Measurements from ENCODE around the gene B3GNT3. TPM values are rescaled to one million over a fixed set of nuclear protein-coding genes. Genes with fewer than 3 reads are reported as not detected.

Gene B3GNT3, protein sequence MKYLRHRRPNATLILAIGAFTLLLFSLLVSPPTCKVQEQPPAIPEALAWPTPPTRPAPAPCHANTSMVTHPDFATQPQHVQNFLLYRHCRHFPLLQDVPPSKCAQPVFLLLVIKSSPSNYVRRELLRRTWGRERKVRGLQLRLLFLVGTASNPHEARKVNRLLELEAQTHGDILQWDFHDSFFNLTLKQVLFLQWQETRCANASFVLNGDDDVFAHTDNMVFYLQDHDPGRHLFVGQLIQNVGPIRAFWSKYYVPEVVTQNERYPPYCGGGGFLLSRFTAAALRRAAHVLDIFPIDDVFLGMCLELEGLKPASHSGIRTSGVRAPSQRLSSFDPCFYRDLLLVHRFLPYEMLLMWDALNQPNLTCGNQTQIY
- not detected for total RNA-seq
- long read RNA-seq, result 0 reads

DNA sequence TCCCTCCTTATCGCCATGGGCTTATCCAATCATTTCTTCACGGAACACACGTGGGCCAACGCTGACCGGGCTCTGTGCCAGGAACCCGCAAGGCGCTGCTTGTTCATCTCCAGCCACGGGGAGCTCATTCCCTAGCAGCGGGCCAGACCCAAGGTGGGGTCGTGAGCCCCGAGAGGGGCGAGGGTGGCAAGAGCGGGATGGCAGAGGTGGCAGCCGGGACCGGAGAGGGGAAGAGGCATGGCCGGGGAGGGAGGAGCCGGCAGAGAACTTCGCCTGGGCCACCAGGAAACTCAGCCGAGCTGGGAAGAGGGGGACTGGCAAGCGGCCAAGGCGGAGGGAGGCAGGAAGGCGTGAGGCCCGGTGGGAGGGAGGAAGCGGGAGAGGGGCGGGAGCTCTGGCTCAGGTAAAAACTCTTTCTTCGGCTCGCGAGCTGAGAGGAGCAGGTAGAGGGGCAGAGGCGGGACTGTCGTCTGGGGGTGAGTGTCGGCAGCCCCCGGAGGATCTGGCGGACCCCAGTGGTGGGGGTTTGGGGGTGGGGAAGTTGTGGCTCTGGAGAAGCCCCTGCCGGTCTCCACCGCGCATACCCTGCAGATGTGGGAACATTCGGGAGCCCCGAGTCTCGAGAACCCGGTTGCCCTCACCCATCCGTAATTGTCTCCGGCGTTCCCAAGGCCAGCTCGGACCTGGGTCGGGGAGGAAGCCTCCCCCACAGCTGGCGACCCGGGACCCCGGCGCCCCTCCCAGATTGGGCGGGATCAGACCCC lies at the start of gene B3GNT3:
B3GNT3 (plus strand) TSS at position 408 of the 764 bp plus-strand sequence. CDS start 12,670 bp downstream, outside the sequence.
- intact Hi-C loops (cut with DNase I), result no loop called here
- no peak for ATAC-seq
- DNase-seq (ENCODE audit: missing footprints), result peak; percentile 75

DNA sequence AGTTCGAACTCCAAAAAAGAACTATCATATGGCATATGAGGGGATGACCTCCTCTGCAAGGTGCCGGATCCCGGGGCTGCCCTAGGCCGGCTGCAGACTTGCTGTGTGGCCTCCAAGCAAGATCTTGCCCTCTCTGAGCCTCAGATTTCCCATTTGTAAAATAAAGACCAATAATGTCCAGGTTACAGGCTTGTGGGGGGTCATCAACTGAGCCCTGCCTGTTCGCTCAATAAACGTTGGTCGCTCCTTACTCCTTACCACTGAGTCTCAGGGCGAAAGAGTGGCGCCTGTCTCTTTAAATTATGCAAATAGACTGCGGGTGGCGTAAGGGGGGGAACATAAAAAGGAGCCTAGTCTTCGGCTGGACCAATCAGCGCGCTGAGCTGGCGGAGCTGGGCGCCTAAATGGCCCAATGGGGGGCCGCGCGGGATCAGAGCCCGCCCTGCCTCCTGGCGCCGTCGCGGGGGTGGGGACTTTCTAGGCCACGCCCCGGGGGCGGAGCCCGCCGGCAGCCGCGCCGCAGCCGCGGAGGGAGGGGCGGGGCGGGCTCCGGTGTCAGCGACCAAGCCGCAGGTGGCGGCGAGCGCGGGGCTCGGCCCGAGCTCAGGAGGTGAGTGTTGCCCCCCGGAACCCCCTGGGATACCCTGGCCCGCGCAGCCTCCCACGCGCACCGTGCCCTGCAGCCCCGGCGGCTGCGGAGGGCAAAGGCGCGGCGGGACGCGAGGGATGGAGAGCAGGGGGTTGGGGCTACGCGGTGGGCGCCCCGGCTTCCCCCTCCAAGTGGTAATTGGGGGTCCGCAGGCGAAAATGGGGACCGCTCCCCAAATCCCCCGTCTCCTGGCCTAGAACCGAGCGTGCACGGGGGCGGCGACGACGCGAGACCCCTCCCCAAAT lies 47.5 kb upstream of the B3GNT3 start:
- intact Hi-C loops (cut with DNase I), result no loop called here
- peak; percentile 96 for ATAC-seq
- DNase-seq (ENCODE audit: missing footprints), result peak; percentile 97

DNA sequence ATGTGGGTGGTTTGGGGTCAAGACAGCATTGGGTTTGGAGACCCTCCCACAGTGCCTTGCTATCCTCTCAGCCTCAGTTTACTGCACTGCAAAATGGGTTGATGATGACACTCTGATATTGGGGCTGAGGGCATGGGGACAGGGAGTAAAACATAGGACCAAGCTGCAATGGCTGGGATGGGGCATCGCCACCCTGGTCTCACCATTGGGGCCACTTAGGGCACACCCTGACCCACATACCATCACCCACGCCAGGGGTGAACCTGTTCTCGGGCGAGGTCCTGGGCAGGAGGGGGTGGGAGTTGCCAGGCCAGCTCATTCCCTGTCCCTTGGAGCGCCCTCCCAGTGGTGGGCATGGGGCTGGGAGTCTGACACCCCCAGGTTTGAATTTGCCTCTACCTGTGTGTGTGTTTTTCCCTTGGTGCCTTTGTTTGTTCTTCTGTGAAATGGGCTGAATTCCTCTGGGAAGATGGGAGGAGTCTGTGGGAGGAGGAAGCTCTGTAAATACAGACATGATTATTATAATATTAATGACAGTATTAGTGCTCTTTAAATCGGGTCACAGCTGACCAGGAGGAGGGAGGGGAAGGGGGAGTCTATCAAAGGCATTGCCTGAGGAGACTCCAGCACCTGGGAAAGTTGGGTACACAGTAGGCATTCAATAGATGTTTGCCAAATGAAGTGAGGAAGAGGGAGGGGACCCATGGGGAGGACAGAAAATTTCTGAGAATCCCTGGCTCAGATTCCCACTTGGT lies 45.9 kb upstream of the B3GNT3 start:
- intact Hi-C loops (cut with DNase I), result no loop called here
- no peak for ATAC-seq
- DNase-seq (ENCODE audit: missing footprints), result no peak

DNA sequence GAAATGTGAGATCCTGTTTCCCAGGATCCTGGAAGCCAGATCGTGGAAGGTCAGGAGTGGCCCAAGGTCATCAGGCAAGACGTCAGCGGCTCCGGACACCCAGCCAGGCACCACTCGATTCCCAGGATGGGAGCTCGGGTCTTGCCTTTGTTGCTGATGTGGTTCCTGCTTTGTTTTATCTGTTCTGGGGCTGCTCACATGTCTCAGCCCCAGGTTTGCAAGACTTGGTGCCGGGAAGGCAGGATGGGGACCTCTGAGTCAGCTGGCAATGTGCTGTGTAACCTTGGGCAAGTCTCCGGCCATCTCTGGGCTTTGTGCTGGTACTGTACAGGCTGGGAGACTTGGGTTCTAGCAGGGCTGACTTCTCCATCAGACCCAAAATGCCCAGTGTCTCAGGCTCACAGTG lies 45.0 kb upstream of the B3GNT3 start:
- intact Hi-C loops (cut with DNase I), result no loop called here
- DNase-seq (ENCODE audit: missing footprints) (no peak), ATAC-seq (no peak)

DNA sequence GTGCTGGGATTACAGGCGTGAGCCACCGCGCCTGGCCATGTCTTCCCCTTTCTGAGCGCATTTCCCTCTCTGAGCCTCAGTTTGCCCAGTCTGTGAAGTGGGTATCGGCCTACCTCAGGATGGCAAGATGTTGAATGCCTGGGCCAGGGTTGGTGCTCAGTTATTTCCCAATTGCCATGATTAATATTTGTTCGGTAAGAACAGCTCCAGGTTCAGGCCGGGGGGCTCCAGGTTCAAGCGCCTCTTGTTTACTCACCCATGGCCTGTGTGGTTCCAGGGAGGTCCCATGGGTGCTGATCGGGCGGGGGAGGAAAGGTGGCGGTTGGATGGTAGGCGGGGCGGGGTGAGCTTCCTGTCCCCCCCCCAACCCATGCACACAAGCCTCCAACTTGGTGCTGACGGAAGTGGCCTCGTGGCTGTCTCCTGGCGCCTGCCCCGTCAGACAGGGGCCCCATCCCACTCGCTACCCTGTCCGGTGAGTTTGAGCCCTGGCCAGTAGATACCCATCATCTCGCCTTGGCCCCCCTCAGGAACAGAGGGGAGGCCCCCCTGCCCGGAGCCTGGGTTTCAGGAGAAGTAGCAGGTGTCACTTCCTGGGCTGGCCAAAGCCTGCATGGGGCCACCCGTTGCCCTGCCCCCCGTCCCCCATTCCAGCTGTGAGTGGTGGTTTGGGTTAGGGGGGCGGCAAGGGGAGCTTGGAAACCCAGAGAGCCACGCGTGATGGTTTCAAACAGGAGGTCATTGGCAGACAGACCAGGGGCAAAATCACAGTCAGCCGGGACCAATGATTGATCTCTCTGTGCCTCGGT lies 43.6 kb upstream of the B3GNT3 start, which contains the start of gene FCHO1:
FCHO1 (plus strand) TSS at position 375 of the 809 bp plus-strand sequence. CDS start 3,688 bp downstream, outside the sequence.
- DNase-seq (ENCODE audit: missing footprints) (peak; percentile 81), ATAC-seq (no peak)
- intact Hi-C loops (cut with DNase I), result no loop called here

DNA sequence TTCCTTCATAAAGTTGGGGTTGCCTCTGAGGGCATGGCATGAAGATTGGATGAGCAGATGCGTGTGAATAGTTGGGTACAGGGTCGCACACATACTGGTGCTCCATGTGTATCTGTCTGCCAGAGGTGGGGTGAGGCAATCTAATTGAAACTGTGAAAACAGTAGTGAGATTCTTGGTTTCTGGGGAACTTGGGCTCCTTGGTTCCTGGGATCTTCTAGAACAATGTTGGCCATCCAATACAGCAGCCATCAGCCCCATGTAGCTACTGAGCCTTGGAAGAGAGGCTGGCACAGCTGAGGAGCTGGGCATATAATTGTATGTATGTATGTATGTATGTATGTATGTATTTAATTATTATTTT lies 43.0 kb upstream of the B3GNT3 start:
- DNase-seq (ENCODE audit: missing footprints) (no peak), ATAC-seq (no peak)
- intact Hi-C loops (cut with DNase I), result no loop called here

DNA sequence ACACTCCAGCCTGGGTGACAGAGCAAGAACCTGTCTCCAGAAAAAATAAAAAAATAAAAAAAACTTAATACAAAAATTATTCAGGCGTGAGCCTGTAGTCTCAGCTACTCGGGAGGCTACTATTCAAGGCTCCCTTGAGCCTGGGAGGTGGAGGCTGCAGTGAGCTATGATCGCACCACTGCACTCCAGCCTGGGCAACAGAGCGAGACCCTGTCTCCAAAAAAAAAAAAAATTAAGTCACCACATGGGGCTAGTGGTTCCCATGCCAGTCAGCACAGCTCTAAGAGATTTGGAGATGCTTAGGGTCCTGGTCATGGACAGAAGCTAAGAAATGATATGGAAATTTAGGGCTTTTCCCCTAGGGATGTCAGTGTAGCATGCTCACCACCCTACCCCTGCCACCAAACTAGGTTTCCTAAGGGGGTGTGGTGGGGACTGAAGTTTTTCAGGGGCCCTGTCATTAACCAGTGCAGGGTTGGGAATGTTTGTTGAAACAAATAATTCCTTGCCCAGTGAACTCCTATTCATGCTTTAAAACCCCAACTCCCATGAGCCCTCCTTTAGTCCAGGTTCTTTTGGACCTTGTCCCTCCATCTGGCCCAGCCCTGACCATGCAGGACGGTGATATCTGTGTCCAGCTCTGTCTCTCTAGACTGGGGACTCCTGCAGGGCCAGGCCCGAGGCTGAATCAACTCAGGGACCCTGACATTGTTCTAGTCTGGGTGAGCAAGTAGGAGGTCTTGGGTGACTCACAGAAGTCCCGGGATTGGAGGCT lies 41.9 kb upstream of the B3GNT3 start:
- ATAC-seq, result no peak
- DNase-seq (ENCODE audit: missing footprints), result no peak
- intact Hi-C loops (cut with DNase I), result no loop called here

DNA sequence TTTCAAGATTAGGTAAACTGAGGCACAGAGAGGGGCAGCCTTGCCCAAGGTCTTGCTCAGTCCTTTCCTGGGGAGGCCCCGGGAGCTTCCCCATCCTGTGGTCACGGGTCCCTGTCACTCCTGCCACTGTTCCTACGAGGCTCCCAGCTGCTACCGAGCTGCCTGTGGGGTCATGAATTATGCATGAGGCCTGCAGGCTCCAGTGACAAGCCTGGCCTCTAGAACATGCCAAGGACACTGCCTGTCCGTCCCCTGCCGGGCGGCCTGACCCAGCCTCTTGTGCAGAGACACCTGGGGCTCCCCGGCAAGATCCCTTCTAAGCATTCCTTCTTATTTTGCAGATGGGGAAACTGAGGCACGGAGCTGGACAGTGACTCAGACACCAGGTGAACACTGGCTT lies 41.0 kb upstream of the B3GNT3 start:
- ATAC-seq (no peak), DNase-seq (ENCODE audit: missing footprints) (no peak)
- intact Hi-C loops (cut with DNase I), result no loop called here

DNA sequence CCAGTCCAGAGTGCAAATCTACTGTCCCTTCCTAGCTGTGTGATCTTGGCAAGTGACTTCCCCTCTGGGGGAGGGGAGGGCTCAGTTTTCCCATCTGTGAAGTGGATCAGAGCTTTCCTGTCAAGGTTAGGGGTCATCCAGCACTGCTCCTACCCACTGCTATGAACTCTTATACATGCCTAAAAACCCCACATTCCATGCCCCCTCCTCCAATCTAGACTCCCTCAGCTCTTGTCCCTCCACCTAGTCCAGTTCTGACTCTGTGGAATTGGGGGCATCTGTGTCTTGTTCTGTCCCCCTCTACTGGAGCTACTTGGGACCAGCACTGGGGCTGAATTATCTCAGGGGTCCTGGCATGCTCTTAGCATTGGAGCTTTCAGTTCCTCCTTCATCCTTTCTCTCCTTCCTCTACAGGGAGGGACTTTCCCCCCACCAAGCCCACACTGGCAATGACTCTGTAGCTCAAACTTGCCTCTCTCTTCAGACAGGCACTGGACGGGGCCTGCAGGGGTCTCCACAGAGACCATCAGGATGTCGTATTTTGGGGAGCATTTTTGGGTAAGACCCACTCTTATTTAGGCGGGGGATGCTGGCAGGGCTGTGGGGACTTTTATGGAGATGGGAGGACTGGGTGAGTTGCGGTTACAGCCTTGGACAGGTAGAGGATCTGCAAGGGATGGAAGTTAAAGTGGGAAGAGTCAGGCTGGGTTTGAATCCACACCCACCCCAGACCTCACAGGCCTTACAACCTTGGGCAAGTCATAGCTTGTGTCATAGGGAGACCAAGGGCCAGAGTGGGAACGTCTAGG lies 40.1 kb upstream of the B3GNT3 start:
- DNase-seq (ENCODE audit: missing footprints), result no peak
- intact Hi-C loops (cut with DNase I), result no loop called here
- no peak for ATAC-seq

DNA sequence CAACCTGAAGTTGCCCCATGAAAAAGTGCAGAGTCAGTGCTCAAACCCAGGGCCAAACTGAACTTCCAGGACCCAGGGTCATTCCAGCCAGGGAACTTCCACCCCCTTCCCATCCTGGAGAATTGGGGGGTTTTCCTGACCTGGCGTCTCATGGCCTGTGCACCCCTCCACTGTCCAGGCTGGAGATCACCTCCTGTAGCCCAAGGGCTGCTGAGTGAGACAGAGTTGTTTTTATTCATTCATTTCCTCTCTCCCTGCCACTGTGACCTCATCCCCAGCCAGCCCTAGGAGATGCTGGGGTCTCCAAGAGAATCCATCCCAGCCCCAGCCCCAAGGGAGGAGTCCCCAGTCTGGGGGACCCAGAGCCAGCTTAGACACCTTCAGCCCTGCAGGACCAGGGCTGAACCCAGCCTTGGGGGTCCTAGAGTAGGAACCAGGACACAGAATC lies 39.5 kb upstream of the B3GNT3 start:
- ATAC-seq (no peak), DNase-seq (ENCODE audit: missing footprints) (no peak)
- intact Hi-C loops (cut with DNase I), result no loop called here

DNA sequence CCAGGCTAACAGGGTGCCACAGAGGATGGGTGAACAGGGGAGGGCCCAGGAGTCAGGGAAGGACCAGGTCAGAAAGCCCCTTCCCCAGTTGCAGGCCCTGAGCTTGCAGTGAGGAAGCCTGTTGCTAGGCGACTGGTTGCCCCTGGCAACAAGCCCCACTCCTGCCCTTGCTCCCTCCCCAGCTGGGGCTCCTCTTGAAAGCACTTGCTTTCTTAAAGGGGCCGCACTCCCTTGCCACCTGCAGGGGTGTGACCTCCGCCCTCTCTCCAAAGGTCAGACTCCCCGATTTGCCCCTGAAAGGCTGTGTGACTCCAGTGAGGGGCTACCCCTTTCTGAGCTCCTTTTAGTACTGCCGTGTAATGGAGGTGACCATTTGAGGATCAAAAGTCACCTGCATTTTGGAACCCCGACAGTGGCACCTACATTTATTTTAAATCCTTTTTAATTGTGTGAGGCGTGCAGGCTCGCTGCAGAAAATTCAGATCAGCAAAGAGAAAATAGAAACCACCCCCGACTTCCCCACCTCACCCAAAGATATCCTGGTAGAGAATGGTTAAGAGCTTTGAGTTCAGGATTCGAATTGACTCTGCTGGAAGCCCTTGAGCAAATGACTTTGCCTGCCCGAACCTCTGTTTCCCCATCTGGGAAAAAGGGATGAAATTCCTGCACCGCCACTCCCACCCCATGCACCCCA lies 38.8 kb upstream of the B3GNT3 start:
- no peak for ATAC-seq
- intact Hi-C loops (cut with DNase I), result no loop called here
- no peak for DNase-seq (ENCODE audit: missing footprints)

DNA sequence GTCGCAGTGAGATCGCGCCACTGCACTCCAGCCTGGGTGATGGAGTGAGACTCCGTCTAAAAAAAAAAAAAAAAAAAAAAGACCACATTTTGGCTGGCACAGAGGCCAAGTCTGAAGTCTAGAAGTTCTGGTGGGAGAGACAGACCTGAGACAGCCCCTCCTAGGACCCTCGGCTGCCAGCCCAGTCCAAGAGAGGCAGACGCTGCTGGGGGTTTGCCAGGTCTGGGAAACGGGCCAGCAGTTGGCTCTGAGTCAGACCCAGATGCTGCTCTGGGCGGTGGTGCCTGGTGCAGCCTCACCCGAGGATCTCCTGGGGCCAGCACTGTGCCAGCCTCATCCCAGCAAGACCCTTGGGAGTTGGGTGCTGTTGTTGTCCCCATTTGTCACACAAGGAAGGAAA lies 37.8 kb upstream of the B3GNT3 start:
- peak; percentile 73 for DNase-seq (ENCODE audit: missing footprints)
- intact Hi-C loops (cut with DNase I), result no loop called here
- ATAC-seq, result peak; percentile 82

DNA sequence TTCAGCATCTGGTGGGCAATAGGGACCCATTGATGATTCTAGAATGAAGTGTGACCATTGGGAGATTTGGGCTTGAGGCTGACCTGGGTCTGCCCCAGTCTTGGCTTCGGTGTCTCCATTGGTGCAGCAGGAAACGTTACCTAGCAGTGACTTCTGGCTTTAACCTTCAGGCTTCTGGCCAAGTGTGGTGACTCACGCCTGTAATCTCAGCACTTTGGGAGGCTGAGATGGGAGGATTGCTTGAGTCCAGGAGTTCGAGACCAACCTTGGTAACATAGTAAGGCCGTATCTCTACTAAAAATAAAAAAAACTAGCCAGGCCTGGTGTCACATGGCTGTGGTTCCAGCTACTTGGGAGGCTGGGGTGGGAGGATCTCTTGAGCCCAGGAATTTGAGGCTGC lies 36.4 kb upstream of the B3GNT3 start:
- intact Hi-C loops (cut with DNase I), result no loop called here
- DNase-seq (ENCODE audit: missing footprints), result no peak
- ATAC-seq, result no peak

DNA sequence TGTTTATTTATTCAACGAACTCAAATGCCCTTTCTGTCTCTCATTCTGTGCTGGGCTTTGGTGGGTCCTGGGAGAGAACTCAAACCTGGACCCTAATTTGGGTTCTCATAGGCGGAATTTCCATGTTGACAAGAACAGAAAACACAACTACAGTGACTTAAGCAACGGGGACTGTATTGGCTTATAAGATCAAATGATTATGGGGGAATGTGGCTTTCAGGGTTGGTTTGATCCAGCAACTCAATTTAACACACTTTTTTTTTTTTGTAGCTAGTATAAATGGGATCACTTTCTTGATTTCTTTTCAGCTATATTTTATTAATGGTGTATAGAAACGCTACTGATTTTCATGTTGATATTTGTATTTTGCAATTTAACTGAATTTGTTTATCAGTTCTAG lies 33.8 kb upstream of the B3GNT3 start:
- DNase-seq (ENCODE audit: missing footprints) (no peak), ATAC-seq (no peak)
- intact Hi-C loops (cut with DNase I), result loop anchor here (10.0 kb wide), 1 partner anchor 306 kb away; no protein-coding TSS in a partner anchor

DNA sequence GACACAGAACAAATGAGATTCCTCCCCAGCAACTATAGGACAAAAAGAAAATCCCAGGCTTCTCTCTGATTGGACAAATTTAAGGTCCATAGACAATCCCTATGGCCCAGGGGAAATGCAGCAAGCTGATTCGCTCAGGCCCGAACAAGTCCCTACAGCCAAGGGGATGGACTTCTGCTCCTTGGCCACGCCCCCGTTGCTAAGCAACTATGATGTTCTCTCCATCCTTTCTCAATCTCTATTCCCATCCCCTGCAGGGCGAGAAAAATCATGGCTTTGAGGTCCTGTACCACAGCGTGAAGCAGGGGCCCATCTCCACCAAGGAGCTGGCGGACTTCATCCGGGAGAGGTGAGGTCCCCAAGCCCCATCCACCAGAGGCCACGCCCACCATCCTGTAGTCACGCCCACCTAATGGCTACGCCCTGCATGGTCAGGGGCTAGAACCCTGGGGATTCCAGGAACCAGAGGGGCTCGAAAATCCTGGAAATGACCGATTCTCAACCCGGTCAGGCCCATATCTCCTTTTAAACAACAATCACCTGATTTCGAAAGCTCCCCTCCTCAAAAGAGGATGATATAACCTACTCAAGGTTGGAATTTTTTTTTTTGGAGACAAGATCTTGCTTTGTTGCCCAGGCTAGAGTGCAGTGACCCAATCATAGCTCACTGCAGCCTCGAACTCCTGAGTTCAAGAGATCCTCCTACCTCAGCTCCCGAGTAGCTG lies 32.3 kb upstream of the B3GNT3 start:
- no peak for DNase-seq (ENCODE audit: missing footprints)
- no peak for ATAC-seq
- intact Hi-C loops (cut with DNase I), result loop anchor here (10.0 kb wide), 1 partner anchor 308 kb away; no protein-coding TSS in a partner anchor
